ENCODE results near the gene CCDC169.
"Not testable (repeated sequence)": the region's sequence is repeated elsewhere in the genome, so short reads cannot be mapped to it uniquely, and the experiment has no call there.

Gene CCDC169

GRCh38 chr13:36313047-36313969 lies 15.7 kb upstream of the CCDC169 start:
- no peak for DNase-seq (ENCODE audit: low read depth in 2 of 2)

GRCh38 chr13:36310417-36311108 lies 12.9 kb upstream of the CCDC169 start:
- no peak for DNase-seq (ENCODE audit: low read depth in 2 of 2)

GRCh38 chr13:36302289-36302688 lies 4.7 kb upstream of the CCDC169 start:
- DNase-seq (ENCODE audit: low read depth in 2 of 2) = no peak

GRCh38 chr13:36299469-36299868 lies 1.9 kb upstream of the CCDC169 start:
- not testable (repeated sequence) for DNase-seq (ENCODE audit: low read depth in 2 of 2)

DNA sequence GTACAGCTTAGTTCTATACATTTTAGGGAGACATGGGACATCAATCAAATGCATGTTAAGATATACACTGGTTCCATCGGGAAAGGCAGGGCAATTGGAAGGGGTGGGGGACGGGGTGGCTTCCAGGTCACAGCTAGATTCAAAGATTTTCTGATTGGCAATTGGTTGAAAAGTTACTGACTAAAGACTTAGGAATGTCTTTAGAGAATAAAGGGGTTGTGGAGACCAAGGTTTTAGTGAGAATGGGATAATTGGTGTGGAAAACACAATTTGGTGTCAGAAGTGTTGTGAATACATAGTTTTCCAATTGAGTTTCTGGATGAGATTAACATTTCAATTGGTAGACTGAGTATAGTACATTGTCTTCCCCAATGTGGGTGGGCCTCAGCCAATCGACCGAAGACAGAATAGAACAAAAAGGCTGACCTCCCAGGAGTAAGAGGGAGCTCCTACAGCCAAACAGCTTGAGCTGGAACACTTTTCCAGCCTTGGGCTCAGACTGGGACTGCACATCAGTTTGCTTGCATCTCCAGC lies 988 bp upstream of the CCDC169 start:
- DNase-seq (ENCODE audit: low read depth in 2 of 2) = no peak

DNA sequence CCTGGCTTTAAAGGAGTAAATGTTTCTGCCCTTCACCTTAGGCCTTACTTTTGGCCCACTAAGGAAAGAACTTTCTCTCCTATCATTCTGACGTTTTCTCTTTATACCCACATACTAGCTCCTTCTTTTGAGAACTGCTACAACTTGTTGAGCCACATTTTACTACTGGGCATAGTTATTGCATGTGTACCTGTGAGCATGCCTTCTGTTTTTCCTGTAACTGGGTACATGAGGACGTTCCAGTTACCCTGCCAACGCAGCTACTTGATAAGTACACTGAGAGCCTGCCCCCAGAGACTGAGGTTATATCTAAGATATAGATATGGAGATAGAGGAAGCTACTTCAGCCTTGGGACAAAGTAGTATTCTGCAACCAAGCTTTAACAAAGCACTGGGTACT lies 3.5 kb downstream of the CCDC169 start:
- no peak for DNase-seq (ENCODE audit: low read depth in 2 of 2)

DNA sequence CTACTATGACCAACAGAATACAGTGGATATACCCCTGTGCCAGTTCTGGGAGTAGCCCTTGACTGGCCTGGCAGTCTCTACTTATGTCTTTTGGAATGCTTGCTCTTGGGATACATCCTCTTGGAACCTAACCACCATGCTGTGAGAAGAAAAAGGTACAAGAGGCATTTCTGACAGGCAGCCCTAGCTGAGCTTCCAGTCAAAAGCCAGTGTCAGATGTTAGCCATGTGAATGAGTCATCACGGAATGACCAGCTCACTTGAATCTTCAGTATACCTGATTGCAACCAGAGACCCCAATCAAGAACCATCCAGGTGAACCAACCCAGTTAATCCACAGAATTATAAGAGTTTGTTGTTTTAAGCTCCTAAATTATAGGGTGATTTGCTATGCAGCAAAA lies 4.1 kb downstream of the CCDC169 start:
- DNase-seq (ENCODE audit: low read depth in 2 of 2) = no peak

GRCh38 chr13:36288794-36289391 lies 8.7 kb downstream of the CCDC169 start:
- no peak for DNase-seq (ENCODE audit: low read depth in 2 of 2)

GRCh38 chr13:36286006-36286405 lies 11.6 kb downstream of the CCDC169 start:
- DNase-seq (ENCODE audit: low read depth in 2 of 2) = no peak

GRCh38 chr13:36282821-36283432 lies 14.7 kb downstream of the CCDC169 start:
- DNase-seq (ENCODE audit: low read depth in 2 of 2) = no peak

DNA sequence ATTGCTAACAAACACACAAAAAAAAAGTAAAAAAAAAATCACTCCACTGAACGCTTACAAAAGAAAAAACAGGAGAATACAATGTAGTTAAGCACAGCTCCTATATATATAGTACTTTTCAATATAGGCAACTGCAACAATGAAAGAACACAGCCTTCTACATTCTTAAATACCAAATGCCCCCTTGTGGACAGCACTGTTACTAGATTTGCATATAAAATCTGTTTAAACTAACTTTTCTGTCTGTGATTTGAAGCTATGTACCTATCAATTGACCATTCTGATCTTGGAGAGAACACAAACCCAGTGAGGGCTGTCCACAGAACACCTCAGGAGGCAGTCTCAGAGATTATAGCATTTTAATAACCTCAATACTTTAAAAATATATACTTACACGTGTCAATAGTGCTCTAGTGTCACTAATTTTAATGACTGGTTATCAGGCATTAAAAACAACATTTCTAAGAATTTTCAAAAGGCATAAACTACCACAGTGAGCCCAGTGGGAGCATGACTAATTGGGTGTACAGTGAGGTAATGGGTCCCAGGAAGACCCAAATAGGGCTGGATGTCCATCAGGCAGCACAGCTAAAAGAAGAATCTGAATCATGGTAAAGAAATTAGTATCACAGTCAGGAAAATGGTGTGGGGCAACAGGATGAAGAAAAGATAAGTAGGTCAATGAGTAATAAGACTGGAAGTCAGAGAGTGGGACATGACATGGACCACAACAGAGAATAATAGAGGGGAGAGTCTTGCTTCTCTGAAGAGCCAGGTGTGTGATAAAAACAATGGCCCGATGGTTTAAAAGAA lies 22.2 kb downstream of the CCDC169 start:
- DNase-seq (ENCODE audit: low read depth in 2 of 2) = no peak

DNA sequence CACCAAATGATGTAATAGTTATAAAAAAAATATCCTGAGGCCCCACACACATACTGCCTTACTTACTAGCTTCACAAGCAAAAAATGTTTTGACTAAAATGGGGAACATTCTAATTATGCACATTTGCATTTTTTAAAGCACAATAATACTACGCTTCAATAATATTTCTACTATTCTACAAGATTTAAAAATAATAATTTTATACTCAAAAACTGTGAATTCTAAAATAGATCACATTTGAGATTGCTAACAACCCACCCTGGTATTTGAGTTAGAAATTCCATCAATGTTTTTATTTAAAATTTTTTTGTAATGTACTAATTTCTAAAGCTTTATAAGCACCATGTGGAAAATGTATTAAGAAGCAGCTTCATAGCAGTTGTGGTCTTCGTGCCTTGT lies 24.2 kb downstream of the CCDC169 start:
- no peak for DNase-seq (ENCODE audit: low read depth in 2 of 2)

GRCh38 chr13:36261976-36262375 lies 35.6 kb downstream of the CCDC169 start:
- DNase-seq (ENCODE audit: low read depth in 2 of 2) = no peak

- DNase-seq (ENCODE audit: low read depth in 2 of 2) = no peak
Observed at GRCh38 chr13:36261011-36261410, 36.6 kb downstream of the CCDC169 start.

DNA sequence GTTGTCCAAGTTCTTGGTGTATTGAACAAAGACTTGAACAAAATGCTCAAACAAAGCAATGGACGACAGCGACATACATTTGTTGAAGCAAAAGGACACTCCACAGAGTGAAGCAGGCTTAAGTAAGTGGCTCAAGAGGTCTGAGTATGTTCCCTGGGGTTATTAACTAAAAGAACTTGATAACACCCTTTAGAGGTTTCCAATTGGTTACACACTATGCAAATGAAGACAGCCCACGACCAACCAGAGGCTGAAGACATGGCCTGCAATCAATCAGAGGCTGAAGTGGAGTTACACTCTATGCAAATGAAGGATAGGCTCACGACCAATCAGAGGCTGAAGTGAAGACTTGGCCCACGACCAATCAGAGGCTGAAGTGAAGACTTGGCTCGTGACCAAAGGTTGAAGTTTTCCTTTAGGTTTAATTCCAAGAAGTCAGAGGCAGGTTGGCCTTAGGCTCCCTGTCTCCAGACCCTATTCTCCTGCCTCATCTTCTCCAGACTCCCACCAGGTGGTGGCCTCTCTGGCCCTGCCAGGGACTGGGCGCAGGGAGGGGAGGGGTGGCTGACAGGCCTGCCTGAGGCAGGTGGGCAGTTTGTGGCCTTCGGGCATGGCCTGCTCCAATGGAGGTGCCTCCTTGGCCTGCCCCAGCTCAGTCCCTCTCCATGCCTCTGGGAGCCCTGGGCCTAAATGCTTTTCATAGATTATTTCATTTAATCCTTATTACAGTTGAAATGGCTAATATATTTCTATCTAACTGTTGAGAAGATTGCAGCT lies 38.1 kb downstream of the CCDC169 start:
- no peak for DNase-seq (ENCODE audit: low read depth in 2 of 2)

- DNase-seq (ENCODE audit: low read depth in 2 of 2) = no peak
Observed at GRCh38 chr13:36258831-36259230, 38.8 kb downstream of the CCDC169 start.

DNA sequence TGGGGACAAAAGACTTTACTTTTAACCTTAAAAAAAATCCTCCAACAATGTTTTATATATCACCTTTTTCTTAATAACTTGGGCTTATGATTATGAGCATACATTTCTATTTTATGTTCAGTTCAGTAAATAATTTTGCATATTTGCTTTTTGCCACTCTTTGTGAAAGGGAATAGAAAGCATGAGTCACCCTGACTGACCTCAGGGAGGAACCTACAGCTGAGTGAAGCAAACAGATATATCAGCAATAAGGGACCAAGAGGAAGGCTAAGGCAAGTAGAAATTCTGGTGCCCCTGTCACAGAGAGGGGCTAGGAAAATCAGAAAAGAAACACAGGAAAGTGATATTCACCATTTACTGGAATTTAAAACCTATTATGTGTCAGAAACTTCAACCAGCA lies 46.1 kb downstream of the CCDC169 start:
- DNase-seq (ENCODE audit: low read depth in 2 of 2) = no peak

DNA sequence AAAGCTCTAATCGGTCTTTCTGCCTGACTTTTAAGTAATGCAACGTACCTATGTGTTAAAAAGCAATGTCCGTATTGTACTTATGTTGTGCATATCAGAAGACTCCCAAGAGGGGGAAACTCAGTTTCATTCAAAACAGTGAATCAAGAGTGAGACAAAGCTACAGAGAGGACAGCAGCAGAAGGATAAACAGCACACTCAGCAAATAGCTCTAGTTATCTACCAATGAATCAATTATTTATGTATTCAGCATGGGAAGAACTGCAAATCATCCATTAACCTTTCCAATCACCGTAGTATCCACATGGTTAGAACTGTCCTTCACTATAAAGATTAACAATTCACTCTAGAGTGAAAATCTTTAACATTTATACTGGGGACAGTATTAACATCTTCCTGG lies 46.6 kb downstream of the CCDC169 start:
- no peak for DNase-seq (ENCODE audit: low read depth in 2 of 2)

DNA sequence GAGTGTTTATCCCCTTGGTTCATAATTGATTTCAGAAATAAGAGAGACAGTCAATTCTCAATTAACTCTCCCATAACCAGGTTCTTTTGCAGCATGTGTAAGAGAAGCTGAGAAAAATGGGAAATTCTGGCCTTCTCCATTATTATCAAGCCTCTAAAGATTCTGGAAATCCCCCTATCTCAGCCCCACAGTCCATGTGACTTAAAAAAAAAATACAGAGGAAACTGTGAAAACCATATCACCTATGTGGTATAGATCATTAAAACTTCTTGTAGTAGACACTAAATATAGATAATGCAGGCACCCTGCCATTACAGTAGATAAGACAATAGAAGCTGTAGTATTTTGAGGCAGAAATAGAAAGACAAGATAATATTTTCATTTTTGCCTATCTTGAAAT lies 48.9 kb downstream of the CCDC169 start:
- DNase-seq (ENCODE audit: low read depth in 2 of 2) = no peak

DNA sequence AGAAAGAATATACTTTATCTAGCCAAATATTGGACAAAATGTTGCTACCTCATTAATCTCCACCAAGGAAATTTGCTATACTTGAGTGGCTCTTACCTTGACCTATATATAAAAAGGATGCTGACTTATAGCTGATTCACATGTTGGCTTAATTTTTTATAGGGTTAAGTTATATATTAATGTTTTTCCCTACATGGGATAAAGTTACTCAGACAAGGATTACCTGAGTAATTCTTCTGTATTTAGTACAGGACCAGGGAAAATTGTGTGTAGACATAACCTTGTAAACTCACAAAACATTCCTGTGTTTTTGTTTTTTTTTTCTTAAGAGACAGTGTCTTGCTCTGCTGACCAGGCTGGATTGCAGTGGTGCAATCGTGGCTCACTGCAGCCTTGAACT lies 52.6 kb downstream of the CCDC169 start:
- DNase-seq (ENCODE audit: low read depth in 2 of 2) = no peak
